ENCODE measurements around the gene RPS6KA2. TPM values are rescaled to one million over a fixed set of nuclear protein-coding genes. Genes with fewer than 3 reads are reported as not detected.
"Not testable (repeated sequence)": the region's sequence is repeated elsewhere in the genome, so short reads cannot be mapped to it uniquely, and the experiment has no call there.

The RPS6KA2 gene
- total RNA-seq, 2 experiments from 2014 or later, result 9.3 to 10.9 TPM

- no peak overlapping the region for H3K27ac Mint-ChIP-seq
- ChIA-PET CTCF (interaction anchor here (0.8 kb wide), 1 partner anchor 287 kb away, joined by 3 read pairs; no protein-coding TSS in a partner anchor), POLR2A (no interaction called here)
- H3K9me3 Mint-ChIP-seq (ENCODE audit: low read depth), result no peaks in the 10 kb centered on the region
- no peaks in the 10 kb centered on the region for H3K27me3 Mint-ChIP-seq
- peaks cover 30% of the 10 kb centered on the region for H3K4me1 Mint-ChIP-seq
- intact Hi-C loops (cut with DNase I, micrococcal nuclease), result no loop called here
- H3K4me3 Mint-ChIP-seq, result no peak overlapping the region
- peaks cover 2% of the 10 kb centered on the region for H3K36me3 Mint-ChIP-seq (ENCODE audit: low read depth)
- DNase-seq (no peak), ATAC-seq (no peak)
Observed at GRCh38 chr6:166538297-166539010, 88.6 kb downstream of the RPS6KA2 start.

GRCh38 chr6:166534658-166535406 lies 92.2 kb downstream of the RPS6KA2 start:
- Mint-ChIP-seq H3K4me3 (no peak overlapping the region), H3K4me1 (peaks cover 11% of the 10 kb centered on the region), H3K36me3 (ENCODE audit: low read depth) (peaks cover 8% of the 10 kb centered on the region), H3K27ac (no peak overlapping the region), H3K9me3 (ENCODE audit: low read depth) (no peaks in the 10 kb centered on the region), H3K27me3 (no peaks in the 10 kb centered on the region)
- intact Hi-C loops (cut with DNase I, micrococcal nuclease), result no loop called here
- no peak for ATAC-seq
- ChIA-PET POLR2A (no interaction called here), CTCF (interaction anchor here (1.4 kb wide), 1 partner anchor 20 kb away, joined by 3 read pairs; no protein-coding TSS in a partner anchor)
- no peak for DNase-seq

- POLR2A ChIA-PET, result no interaction called here
- Mint-ChIP-seq H3K4me3 (no peak overlapping the region), H3K4me1 (no peaks in the 10 kb centered on the region), H3K27ac (no peak overlapping the region), H3K36me3 (ENCODE audit: low read depth) (peaks cover 13% of the 10 kb centered on the region), H3K27me3 (no peaks in the 10 kb centered on the region), H3K9me3 (ENCODE audit: low read depth) (no peaks in the 10 kb centered on the region)
- DNase-seq (no peak), ATAC-seq (no peak)
- CTCF ChIA-PET, result interaction anchor here (0.6 kb wide), 1 partner anchor 126 kb away, joined by 3 read pairs; no protein-coding TSS in a partner anchor
- intact Hi-C loops (cut with DNase I, micrococcal nuclease), result no loop called here
Observed at GRCh38 chr6:166533205-166533824, 93.7 kb downstream of the RPS6KA2 start.

- Mint-ChIP-seq H3K27me3 (no peaks in the 10 kb centered on the region), H3K4me3 (no peak overlapping the region), H3K9me3 (ENCODE audit: low read depth) (no peaks in the 10 kb centered on the region), H3K4me1 (no peaks in the 10 kb centered on the region), H3K36me3 (ENCODE audit: low read depth) (peaks cover 13% of the 10 kb centered on the region), H3K27ac (no peak overlapping the region)
- DNase-seq (no peak), ATAC-seq (no peak)
- CTCF ChIA-PET, result interaction anchor here (0.6 kb wide), 1 partner anchor 60 kb away, joined by 3 read pairs; no protein-coding TSS in a partner anchor
- POLR2A ChIA-PET, result no interaction called here
- intact Hi-C loops (cut with DNase I, micrococcal nuclease), result no loop called here
Observed at GRCh38 chr6:166532302-166532701, 94.7 kb downstream of the RPS6KA2 start.

DNA sequence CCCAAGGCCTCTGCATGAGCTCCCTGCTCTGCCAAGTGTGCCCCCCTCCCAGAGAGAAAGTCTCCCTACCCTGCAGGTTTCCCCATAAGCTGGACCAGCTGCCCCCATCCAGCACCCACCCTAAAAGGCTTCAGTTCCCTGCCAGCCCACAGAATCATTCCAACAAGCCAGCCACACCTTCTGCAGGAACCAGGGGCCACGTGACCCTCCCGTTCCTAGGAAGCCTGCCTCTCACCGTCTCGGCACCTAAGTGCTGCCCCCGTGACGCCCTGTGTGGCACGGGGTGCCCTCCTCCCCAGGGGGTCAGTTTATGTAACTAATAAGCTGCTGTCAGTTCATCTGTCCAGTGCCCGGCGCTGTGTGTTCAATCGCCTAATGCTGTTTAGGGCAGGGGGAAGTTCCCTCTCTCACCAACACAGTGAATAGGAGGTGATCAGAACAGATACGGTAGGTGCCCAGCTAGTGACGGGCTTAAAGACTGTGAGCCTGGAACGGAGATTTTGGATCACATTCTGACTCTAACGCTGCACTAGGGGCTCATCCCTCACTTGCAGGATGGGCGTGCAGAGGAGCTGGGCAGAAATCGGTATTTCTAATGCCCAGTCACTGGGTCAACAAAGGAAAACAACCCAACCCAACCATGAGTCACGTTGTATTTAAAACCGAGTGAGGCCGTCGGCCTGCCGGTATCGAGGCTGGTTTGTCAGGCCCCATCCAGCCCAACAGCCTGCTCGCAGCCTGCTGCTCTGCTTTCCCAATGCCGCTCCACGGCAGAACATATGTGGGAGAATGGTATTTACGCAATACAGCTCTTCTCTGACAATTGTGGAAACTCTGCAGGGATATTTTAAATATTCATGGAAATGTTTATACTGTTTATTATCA lies 96.6 kb downstream of the RPS6KA2 start:
- DNase-seq (no peak), ATAC-seq (no peak)
- ChIA-PET POLR2A (no interaction called here), CTCF (no interaction called here)
- H3K27ac Mint-ChIP-seq, result no peak overlapping the region
- H3K9me3 Mint-ChIP-seq (ENCODE audit: low read depth), result no peaks in the 10 kb centered on the region
- peaks cover 13% of the 10 kb centered on the region for H3K36me3 Mint-ChIP-seq (ENCODE audit: low read depth)
- intact Hi-C loops (cut with DNase I, micrococcal nuclease), result no loop called here
- no peak overlapping the region for H3K4me3 Mint-ChIP-seq
- H3K27me3 Mint-ChIP-seq, result no peaks in the 10 kb centered on the region
- no peaks in the 10 kb centered on the region for H3K4me1 Mint-ChIP-seq

- Mint-ChIP-seq H3K27ac (no peak overlapping the region), H3K36me3 (ENCODE audit: low read depth) (peaks cover 13% of the 10 kb centered on the region), H3K9me3 (ENCODE audit: low read depth) (no peaks in the 10 kb centered on the region), H3K27me3 (no peaks in the 10 kb centered on the region), H3K4me1 (no peaks in the 10 kb centered on the region), H3K4me3 (no peak overlapping the region)
- POLR2A ChIA-PET, result no interaction called here
- CTCF ChIA-PET, result no interaction called here
- intact Hi-C loops (cut with DNase I, micrococcal nuclease), result no loop called here
- no peak for DNase-seq
- ATAC-seq, result no peak
Observed at GRCh38 chr6:166529586-166529985, 97.5 kb downstream of the RPS6KA2 start.

GRCh38 chr6:166529058-166529457 lies 98.0 kb downstream of the RPS6KA2 start:
- H3K4me1 Mint-ChIP-seq; H3K27me3 Mint-ChIP-seq; H3K9me3 Mint-ChIP-seq (ENCODE audit: low read depth); ATAC-seq; intact Hi-C loops (cut with DNase I, micrococcal nuclease); H3K4me3 Mint-ChIP-seq; POLR2A ChIA-PET; H3K27ac Mint-ChIP-seq; CTCF ChIA-PET; DNase-seq: not testable (repeated sequence)
- peaks cover 13% of the 10 kb centered on the region for H3K36me3 Mint-ChIP-seq (ENCODE audit: low read depth)

DNA sequence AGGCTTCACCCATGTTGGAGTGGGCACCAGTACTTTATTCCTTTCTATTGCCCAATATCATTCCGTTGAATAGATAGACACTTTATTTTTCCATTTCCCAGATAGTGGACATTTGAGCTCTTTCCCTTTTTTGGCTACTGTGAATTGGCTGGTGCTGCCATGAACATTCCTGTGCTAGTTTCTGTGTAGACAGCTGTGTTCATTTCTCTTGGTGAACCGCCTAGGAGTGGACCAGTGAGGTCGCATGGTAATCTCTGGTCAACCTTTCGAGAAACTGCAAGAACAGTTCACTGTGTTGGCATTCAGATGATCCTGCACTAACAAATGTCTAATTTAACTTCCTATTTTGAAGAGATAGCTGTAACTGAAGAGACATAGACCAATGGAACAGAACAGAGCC lies 99.2 kb downstream of the RPS6KA2 start:
- Mint-ChIP-seq H3K4me1 (no peaks in the 10 kb centered on the region), H3K27ac (no peak overlapping the region), H3K27me3 (no peaks in the 10 kb centered on the region), H3K4me3 (no peak overlapping the region), H3K36me3 (ENCODE audit: low read depth) (peaks cover 13% of the 10 kb centered on the region), H3K9me3 (ENCODE audit: low read depth) (no peaks in the 10 kb centered on the region)
- DNase-seq (no peak), ATAC-seq (no peak)
- ChIA-PET CTCF (interaction anchor here (1.0 kb wide), 1 partner anchor 92 kb away, joined by 3 read pairs; no protein-coding TSS in a partner anchor), POLR2A (no interaction called here)
- intact Hi-C loops (cut with DNase I, micrococcal nuclease), result no loop called here

GRCh38 chr6:166526937-166527336 lies 100.1 kb downstream of the RPS6KA2 start:
- H3K27me3 Mint-ChIP-seq, result no peaks in the 10 kb centered on the region
- peaks cover 13% of the 10 kb centered on the region for H3K36me3 Mint-ChIP-seq (ENCODE audit: low read depth)
- no peaks in the 10 kb centered on the region for H3K9me3 Mint-ChIP-seq (ENCODE audit: low read depth)
- intact Hi-C loops (cut with DNase I, micrococcal nuclease), result no loop called here
- CTCF ChIA-PET, result interaction anchor here (1.0 kb wide), 1 partner anchor 91 kb away, joined by 3 read pairs; no protein-coding TSS in a partner anchor
- DNase-seq (no peak), ATAC-seq (no peak)
- no peak overlapping the region for H3K27ac Mint-ChIP-seq
- POLR2A ChIA-PET, result interaction anchor here (0.7 kb wide), 1 partner anchor 459 kb away, joined by 4 read pairs; no protein-coding TSS in a partner anchor
- no peaks in the 10 kb centered on the region for H3K4me1 Mint-ChIP-seq
- H3K4me3 Mint-ChIP-seq, result no peak overlapping the region

DNA sequence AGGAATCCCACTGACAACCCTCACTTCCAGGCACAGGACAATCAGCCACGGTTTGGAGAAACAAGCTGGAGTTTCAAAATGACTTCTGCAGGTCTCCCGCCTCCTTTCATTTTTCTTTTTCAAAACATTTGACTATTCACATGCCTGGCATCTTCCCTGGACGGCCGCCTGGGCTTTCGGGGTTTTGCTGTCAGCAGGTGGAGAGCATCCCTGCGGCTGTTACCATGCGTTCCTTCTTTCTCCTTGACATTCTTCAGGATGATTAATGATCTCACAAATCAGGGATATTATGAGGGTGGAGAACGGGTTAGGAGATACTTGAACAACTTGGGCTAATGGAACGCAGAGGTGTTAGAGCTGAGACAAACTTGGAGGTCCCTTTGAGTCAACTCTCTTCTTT lies 101.5 kb downstream of the RPS6KA2 start:
- POLR2A ChIA-PET, result no interaction called here
- no peaks in the 10 kb centered on the region for H3K9me3 Mint-ChIP-seq (ENCODE audit: low read depth)
- DNase-seq, result no peak
- H3K27ac Mint-ChIP-seq, result no peak overlapping the region
- intact Hi-C loops (cut with DNase I, micrococcal nuclease), result no loop called here
- CTCF ChIA-PET, result no interaction called here
- no peak overlapping the region for H3K4me3 Mint-ChIP-seq
- H3K4me1 Mint-ChIP-seq, result no peaks in the 10 kb centered on the region
- H3K27me3 Mint-ChIP-seq, result no peaks in the 10 kb centered on the region
- no peak for ATAC-seq
- H3K36me3 Mint-ChIP-seq (ENCODE audit: low read depth), result peaks cover 13% of the 10 kb centered on the region

All from activated CD4-positive, alpha-beta T cell treated with anti-CD3 and anti-CD28 coated beads for 36 hours (primary cell).